ENCODE measurements around the gene DCUN1D2. TPM values are rescaled to one million over a fixed set of nuclear protein-coding genes. Genes with fewer than 3 reads are reported as not detected.

Gene DCUN1D2
- total RNA-seq, 2 donors from 2014 or later: 35.8 to 44.7 TPM

DNA sequence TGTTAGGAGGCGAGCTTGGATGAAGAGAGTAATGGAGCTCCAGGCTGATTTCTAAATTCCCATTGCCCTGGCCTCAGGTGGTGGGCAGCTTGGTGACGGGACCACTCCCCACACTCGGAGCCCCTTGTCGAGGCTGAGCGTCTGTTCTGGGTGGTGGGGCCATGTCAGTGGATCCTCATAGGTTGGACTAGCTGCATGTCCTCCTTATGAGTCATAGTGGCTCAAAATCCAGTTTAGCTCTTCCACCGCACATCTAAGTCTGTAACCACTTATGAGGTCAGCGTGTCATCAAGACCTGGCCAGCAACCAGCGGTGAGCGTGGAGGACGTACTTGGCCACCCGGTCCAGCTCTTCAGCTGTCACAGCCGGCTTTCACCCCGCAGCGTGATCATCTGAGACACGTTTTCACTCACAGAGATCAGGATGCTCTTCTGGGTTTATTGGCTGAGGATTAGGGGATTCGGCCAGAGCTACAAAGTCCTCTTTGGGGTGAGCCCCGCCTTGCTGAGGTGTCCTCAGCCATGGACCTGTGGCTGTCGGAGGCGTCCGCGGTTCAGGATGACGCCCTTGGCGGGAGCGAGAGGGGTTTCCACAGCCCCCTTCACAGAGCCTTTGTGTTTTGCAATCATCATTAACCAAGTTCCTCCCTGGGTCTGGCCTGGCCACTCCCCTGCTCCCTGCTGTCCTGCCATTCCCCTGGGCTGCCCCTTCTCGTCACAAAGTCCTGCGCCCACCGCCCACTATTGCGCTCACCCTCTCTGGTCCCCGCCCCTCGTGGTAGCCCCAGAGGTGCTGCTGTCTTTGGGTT, 79.1 kb downstream of the DCUN1D2 start:
- no peaks in the 10 kb centered on the region for H3K9me3 ChIP-seq (ENCODE audit: control insufficient read depth, low read length)
- no peak overlapping the region for H3K27ac ChIP-seq (ENCODE audit: low read depth, low read length)
- Mint-ChIP-seq H3K36me3 (ENCODE audit: low read depth) (peaks cover 2% of the 10 kb centered on the region), H3K9me3 (peaks cover 4% of the 10 kb centered on the region), H3K4me3 (no peak overlapping the region), H3K4me1 (no peaks in the 10 kb centered on the region), H3K27ac (no peak overlapping the region), H3K27me3 (ENCODE audit: insufficient read depth) (no peaks in the 10 kb centered on the region)
- H3K9ac ChIP-seq (ENCODE audit: extremely low read depth, low read length, poor library complexity, severe bottlenecking): no peak overlapping the region
- no peak for DNase-seq
- no peaks in the 10 kb centered on the region for H3K27me3 ChIP-seq (ENCODE audit: control insufficient read depth, insufficient read depth, low read length, poor library complexity, severe bottlenecking)
- TF ChIP-seq, protein P1, sequence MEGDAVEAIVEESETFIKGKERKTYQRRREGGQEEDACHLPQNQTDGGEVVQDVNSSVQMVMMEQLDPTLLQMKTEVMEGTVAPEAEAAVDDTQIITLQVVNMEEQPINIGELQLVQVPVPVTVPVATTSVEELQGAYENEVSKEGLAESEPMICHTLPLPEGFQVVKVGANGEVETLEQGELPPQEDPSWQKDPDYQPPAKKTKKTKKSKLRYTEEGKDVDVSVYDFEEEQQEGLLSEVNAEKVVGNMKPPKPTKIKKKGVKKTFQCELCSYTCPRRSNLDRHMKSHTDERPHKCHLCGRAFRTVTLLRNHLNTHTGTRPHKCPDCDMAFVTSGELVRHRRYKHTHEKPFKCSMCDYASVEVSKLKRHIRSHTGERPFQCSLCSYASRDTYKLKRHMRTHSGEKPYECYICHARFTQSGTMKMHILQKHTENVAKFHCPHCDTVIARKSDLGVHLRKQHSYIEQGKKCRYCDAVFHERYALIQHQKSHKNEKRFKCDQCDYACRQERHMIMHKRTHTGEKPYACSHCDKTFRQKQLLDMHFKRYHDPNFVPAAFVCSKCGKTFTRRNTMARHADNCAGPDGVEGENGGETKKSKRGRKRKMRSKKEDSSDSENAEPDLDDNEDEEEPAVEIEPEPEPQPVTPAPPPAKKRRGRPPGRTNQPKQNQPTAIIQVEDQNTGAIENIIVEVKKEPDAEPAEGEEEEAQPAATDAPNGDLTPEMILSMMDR (conservative IDR thresholded peaks at IDR 0.05): no peak
- no peaks in the 10 kb centered on the region for H3K36me3 ChIP-seq (ENCODE audit: control insufficient read depth, insufficient read depth, low read length)
- H3K4me3 ChIP-seq (ENCODE audit: low read length): no peak overlapping the region
- WGBS, 2 experiments (ENCODE audit: insufficient coverage in 1 of 2, insufficient read length in 1 of 2): 92 to 94% methylated on average over 19 to 30 of the region's 30 CpGs
- no peaks in the 10 kb centered on the region for H3K4me1 ChIP-seq (ENCODE audit: control insufficient read depth, insufficient read depth, low read length)

DNA sequence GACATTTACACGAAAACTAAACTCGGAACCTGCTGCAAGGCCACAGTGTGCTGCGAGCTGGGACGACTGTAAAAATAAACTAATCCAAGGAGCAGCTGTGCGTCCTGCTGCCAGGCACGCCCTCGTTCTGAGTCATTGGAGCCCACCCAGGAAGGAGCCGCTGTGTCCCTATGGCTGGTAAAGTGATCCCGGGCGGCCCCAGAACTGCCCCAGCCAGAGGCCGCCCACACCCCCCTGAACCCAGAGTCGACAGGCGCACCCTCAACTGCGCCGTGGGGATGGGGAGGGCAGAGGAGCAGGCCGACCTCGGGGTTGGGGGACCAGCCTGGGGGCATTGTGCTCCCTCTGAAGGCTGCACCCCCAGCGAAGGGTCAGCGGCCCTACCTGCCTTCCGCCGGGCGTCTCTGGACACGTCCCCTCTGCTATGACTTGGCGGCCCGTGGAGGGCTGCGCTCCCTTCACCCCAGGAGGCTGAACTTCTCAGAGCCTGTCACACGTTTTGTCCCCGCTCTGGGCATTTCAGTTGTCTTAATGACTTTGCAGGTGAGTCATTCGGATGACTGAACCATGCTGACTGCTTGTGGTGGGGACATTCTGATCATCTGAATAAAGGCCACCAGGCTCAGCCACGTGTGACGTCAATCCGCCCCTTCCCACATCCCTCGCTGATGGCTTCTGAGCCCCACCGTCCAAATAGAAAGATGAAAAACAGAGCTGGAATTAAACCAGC, 79.9 kb downstream of the DCUN1D2 start:
- whole genome bisulfite sequencing, 2 experiments (ENCODE audit: insufficient coverage in 1 of 2, insufficient read length in 1 of 2): 90% methylated on average over 21 to 34 of the region's 34 CpGs
- H3K4me3 ChIP-seq (ENCODE audit: low read length): no peak overlapping the region
- H3K27ac Mint-ChIP-seq: no peak overlapping the region

DNA sequence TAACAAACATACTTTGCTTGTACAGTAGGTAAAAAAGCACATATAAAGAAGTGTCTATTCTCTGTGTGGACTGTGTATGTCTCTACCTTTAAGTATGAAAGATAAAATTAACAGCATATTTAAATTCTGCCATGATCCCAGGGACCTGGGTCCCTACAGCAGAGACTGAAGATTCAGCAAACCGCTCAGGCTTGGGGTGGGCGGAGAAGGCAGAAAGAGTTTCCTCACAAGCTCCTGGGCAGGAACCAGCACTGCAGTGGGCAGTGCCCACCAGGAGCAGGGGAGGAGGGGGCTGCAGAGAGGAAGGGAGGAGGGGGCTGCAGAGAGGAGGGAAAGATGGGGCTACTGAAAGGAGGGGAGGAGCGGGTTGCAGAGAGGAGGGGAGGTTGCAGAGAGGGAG, 81.9 kb downstream of the DCUN1D2 start:
- H3K9me3 Mint-ChIP-seq: peaks cover 4% of the 10 kb centered on the region
- H3K4me3 Mint-ChIP-seq: no peak overlapping the region
- H3K36me3 Mint-ChIP-seq (ENCODE audit: low read depth): peaks cover 2% of the 10 kb centered on the region
- Histone ChIP-seq H3K4me1 (ENCODE audit: control insufficient read depth, insufficient read depth, low read length) (no peaks in the 10 kb centered on the region), H3K4me3 (ENCODE audit: low read length) (no peak overlapping the region), H3K9ac (ENCODE audit: extremely low read depth, low read length, poor library complexity, severe bottlenecking) (no peak overlapping the region), H3K27me3 (ENCODE audit: control insufficient read depth, insufficient read depth, low read length, poor library complexity, severe bottlenecking) (no peaks in the 10 kb centered on the region), H3K27ac (ENCODE audit: low read depth, low read length) (no peak overlapping the region), H3K36me3 (ENCODE audit: control insufficient read depth, insufficient read depth, low read length) (no peaks in the 10 kb centered on the region), H3K9me3 (ENCODE audit: control insufficient read depth, low read length) (no peaks in the 10 kb centered on the region)
- H3K27ac Mint-ChIP-seq: no peak overlapping the region
- no peaks in the 10 kb centered on the region for H3K4me1 Mint-ChIP-seq
- no peaks in the 10 kb centered on the region for H3K27me3 Mint-ChIP-seq (ENCODE audit: insufficient read depth)
- TF ChIP-seq, protein P1 (conservative IDR thresholded peaks at IDR 0.05): no peak
- 88 to 100% methylated on average over 3 of the region's 3 CpGs for WGBS, 2 experiments (ENCODE audit: insufficient coverage in 1 of 2, insufficient read length in 1 of 2)
- peak; percentile 31 for DNase-seq

More for the DNA sequence above, 79.9 kb downstream of the DCUN1D2 start:
- Histone ChIP-seq H3K27me3 (ENCODE audit: control insufficient read depth, insufficient read depth, low read length, poor library complexity, severe bottlenecking) (no peaks in the 10 kb centered on the region), H3K4me1 (ENCODE audit: control insufficient read depth, insufficient read depth, low read length) (no peaks in the 10 kb centered on the region), H3K9ac (ENCODE audit: extremely low read depth, low read length, poor library complexity, severe bottlenecking) (no peak overlapping the region), H3K36me3 (ENCODE audit: control insufficient read depth, insufficient read depth, low read length) (no peaks in the 10 kb centered on the region), H3K27ac (ENCODE audit: low read depth, low read length) (no peak overlapping the region), H3K9me3 (ENCODE audit: control insufficient read depth, low read length) (no peaks in the 10 kb centered on the region)
- TF ChIP-seq, protein P1 (conservative IDR thresholded peaks at IDR 0.05): no peak
- no peaks in the 10 kb centered on the region for H3K4me1 Mint-ChIP-seq
- no peak overlapping the region for H3K4me3 Mint-ChIP-seq
- no peaks in the 10 kb centered on the region for H3K27me3 Mint-ChIP-seq (ENCODE audit: insufficient read depth)
- H3K9me3 Mint-ChIP-seq: peaks cover 4% of the 10 kb centered on the region
- H3K36me3 Mint-ChIP-seq (ENCODE audit: low read depth): peaks cover 2% of the 10 kb centered on the region
- no peak for DNase-seq
